Subcutaneous adipose tissue (tissue), 4 donors: ENCODE results near the gene ELF1. TPM values are rescaled to one million over a fixed set of nuclear protein-coding genes. Genes with fewer than 3 reads are reported as not detected.

ENCODE experiments used
- total RNA-seq, 4 donors: library from RNA; depleted of rRNA; stranded (reverse); fragments of >200 nt; gene quantifications; one replicate each; pipeline ENCODE4 v1.1.0, GENCODE V29; 2016
- TF ChIP-seq, protein P1 (sequence below): fragments of 450-650 bp; IDR thresholded peaks from one replicate; pipeline ENCODE4 v1.5.1; 2016; ENCODE audit warnings: low read depth, mild to moderate bottlenecking, control low read depth, antibody characterized with exemption, moderate library complexity

The ELF1 gene
- total RNA-seq, 4 donors from 2014 or later: 68.6 to 109 (median 102) TPM

DNA sequence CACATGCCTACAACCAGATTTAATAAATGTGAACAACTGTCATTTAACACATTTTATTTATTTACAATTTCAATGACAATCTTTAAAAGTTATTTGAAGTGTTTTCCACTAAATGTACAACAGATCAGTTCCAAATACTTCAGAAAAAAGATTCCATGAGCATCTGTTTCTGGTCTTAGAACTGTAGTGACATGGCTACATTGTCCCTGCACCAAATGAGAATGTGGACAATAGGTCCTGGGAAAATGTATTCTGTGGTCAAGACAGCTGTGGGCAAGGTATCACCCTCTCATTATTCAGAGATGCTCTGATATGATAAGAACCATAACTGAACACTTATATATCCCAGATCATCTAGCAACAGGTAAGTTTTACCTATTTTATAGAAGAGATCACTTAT, 43.7 kb downstream of the ELF1 start:
- TF ChIP-seq, protein P1, sequence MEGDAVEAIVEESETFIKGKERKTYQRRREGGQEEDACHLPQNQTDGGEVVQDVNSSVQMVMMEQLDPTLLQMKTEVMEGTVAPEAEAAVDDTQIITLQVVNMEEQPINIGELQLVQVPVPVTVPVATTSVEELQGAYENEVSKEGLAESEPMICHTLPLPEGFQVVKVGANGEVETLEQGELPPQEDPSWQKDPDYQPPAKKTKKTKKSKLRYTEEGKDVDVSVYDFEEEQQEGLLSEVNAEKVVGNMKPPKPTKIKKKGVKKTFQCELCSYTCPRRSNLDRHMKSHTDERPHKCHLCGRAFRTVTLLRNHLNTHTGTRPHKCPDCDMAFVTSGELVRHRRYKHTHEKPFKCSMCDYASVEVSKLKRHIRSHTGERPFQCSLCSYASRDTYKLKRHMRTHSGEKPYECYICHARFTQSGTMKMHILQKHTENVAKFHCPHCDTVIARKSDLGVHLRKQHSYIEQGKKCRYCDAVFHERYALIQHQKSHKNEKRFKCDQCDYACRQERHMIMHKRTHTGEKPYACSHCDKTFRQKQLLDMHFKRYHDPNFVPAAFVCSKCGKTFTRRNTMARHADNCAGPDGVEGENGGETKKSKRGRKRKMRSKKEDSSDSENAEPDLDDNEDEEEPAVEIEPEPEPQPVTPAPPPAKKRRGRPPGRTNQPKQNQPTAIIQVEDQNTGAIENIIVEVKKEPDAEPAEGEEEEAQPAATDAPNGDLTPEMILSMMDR: no peak

DNA sequence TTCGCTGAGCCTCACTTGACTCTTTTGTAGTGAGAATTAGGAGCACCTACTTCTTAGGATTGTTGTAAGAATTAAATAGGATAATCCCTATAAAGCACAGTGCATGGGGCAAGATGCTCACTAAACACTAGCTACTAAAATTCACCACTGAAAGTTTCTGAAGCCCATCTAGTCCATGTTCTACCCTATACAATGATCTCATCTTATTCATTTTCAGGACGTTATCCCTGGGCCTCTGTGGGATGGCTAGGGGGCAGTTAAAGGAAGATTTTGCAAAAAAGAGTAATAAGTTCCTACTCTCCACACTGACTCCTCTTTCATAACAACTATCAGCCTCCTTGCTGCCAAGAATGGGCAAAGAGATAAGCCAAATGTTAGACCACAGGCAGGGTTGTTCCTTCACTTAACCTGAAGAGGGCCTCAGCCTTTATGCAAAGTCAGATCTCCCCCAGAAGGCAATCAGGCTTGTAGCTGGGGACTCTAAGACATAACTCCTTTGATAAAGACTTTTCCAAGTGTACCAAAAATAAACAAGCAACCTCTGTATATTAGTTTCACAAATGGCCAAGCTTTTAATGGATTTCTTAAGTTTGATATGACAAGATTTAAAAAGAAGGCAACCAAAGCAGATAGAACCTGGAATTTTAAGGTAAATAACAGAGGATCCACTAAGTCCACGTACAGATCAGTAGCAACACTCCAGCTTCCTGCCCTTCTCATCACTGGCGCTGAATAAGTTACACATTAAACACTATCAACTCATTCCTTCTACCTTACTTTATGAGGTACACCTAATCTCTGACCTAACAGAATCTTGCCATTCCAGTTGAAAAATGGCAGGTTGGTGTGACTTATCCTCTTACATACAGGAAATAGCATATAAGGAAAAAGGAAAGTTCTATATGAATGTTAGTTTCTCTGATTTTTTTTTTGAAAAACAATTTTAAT, 44.4 kb downstream of the ELF1 start:
- TF ChIP-seq, protein P1: no peak

DNA sequence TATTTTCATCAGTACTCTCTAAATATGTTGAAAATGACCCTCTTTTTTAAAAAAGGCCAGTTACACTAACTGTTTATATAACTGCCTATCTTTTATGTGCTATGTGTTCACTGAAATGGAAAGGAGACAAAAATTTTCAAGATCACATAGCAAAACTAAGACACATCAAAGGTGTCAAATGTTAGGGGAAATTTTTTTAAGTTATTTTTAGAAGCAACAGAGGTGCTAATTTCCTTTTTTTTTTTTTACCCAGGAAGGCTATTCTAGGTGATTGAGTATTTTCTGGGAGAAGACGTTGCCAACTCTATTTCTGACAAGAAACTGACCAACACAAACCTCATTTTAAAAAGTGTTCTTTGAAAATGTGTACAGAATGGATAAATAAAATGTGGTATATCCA, 45.7 kb downstream of the ELF1 start:
- TF ChIP-seq, protein P1: no peak

DNA sequence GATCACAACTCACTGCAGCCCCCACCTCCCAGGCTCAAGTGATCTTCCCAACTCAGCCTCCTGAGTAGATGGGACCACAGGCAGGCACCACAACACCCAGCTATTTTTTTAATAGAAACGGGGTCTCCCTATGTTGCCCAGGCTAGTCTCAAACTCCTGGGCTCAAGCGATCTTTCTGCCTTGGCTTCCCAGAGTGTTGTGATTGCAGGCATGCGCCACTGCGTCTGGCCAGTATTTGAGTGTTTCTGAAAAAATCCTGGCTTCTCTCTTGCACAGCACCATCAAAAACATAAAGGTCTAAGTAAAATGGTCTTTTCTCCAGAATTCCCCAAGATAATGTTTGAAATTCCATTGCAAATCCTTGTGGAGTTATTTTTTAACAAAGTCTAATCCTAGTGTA, 47.8 kb downstream of the ELF1 start:
- TF ChIP-seq, protein P1: no peak

DNA sequence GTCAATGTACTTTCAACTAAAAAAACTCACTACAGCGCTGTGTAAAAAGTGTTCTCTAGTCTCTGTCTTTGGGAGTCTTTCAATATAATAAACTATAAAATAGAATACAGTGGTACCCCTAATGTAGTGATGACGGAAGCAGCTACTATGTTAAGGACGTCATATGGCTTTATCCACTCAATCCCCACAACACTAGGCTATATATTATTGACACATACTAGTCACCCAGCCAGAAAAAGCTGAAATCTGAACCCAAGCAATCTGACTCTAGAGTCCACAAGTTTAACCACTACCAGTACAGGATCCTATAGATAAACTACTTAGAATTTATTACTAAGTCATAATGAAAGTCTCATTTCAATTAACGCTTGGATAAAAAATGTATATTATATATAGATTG, 48.3 kb downstream of the ELF1 start:
- TF ChIP-seq, protein P1: no peak

DNA sequence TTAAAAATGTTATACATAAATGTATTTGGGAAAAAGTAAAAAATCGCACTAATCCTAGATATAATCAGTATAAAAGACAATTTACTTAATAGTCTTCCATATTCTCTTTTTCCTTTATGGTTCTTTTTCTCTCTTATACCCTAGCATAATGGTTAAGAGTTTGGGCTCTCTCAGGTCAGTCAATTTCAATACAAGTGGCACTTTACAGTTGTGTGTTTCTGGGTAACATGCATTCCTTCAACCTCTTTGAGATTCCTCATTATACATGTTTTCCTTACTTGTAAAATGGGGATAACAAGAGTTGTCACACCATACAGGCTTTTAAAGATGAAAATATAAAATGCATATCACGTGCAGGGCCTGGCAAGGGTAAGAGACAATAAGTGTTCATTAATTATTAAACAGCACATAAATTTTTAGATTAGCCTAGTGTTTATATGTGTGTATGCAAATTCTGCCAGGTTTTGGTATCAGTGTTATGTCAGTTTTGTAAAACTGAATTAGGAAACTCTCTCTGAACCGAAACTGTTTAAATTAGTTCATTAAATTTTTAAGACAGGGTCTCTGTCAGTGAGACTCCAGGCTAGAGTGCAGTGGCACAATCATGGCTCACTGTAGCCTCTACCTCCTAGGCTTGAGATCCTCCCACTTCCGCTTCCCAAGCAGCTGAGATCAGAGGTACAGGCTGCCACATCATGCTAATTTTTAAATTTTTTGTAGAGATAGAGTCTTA, 49.8 kb downstream of the ELF1 start:
- TF ChIP-seq, protein P1: no peak

DNA sequence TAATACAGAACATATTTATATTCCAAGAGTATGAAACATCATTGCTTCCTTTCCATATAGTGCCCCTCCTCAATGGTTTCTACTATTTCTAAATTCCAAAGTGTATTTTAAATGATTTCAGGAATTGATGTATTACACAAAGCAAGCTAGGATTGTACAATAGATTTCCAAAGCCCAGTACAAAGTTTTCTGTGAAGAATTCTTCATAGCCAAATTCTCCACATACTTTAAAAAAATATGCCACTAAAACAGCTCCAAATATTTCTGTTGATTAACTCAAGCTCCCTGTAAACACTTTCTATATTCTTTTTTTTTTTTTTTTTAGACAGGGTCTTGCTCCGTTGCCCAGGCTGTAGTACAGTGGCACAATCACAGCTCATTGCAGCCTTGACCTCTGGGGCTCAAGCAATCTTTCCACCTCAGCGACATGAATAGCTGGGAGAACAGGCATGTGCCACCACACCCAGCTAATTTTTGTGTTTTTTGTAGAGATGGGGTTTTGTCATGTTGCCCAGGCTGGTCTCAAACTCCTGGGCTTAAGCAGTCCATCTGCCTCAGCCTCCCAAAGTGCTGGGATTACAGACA, 50.6 kb downstream of the ELF1 start:
- TF ChIP-seq, protein P1: no peak
